GM12878 (cell line): ENCODE results near the gene PCSK5. TPM values are rescaled to one million over a fixed set of nuclear protein-coding genes. Genes with fewer than 3 reads are reported as not detected.

ENCODE experiments used
- ATAC-seq: fragments of 200-7000 bp; cut with Tn5 transposase; 3 replicates; pipeline ENCODE4 v1.9.1; 2020; ENCODE audit warnings: mild to moderate bottlenecking, moderate library complexity
- BruUV-seq: library from RNA; stranded (reverse); fragments of 400-500 nt; replicated peaks from 2 replicates; lab custom pipeline; 2021; lab: Mats Ljungman, UMichigan
- CTCF ChIA-PET: fragments of 300-600 bp; sonication (Branson Sonifier 250); formaldehyde crosslinking; extraction: SDS; loops from one replicate; lab custom pipeline; 2021; ENCODE audit warnings: inconsistent platforms; lab: Yijun Ruan, JAX
- POLR2A ChIA-PET: fragments of 350-600 bp; formaldehyde crosslinking; extraction: SDS; loops from one replicate; lab custom pipeline; 2021; ENCODE audit warnings: inconsistent platforms; lab: Charles Lee
- RAD21 ChIA-PET: fragments of 300-600 bp; sonication (Branson Sonifier 250); formaldehyde crosslinking; loops from one replicate; lab custom pipeline; 2023; ENCODE audit warnings: antibody characterized with exemption; ENCODE audit not compliant: unreplicated experiment; lab: Charles Lee
- SMC1A ChIA-PET: fragments of 300-600 bp; sonication (Branson Sonifier 250); formaldehyde crosslinking; loops from one replicate; lab custom pipeline; 2023; ENCODE audit not compliant: unreplicated experiment, uncharacterized antibody; lab: Charles Lee
- DNase-seq: peaks from one replicate; pipeline ENCODE4 v3.0.0-alpha.2; 2011; ENCODE audit warnings: low read depth, low spot score
- FAIRE-seq: peaks from 3 replicates; lab custom pipeline; 2011; peaks lifted over from hg19 to GRCh38; lab: Jason Lieb, UNC
- H2AFZ ChIP-seq: 2 replicates; pipeline ENCODE4 v1.6.0; 2011; ENCODE audit warnings: low read depth, low read length, control low read depth; ENCODE audit not compliant: control insufficient read depth
- H3K27ac ChIP-seq: 2 replicates; pipeline ENCODE4 v1.5.1; 2011; ENCODE audit warnings: control low read depth; ENCODE audit not compliant: control insufficient read depth, insufficient read depth
- H3K27me3 ChIP-seq, 2 experiments: replicated peaks in 1 of 2; 2 replicates each; pipeline versions ENCODE4 v1.6.0 to v1.6.1; 2011; ENCODE audit warnings: low read length in 1 of 2; ENCODE audit not compliant: control insufficient read depth in 2 of 2, insufficient read depth in 2 of 2
- H3K36me3 ChIP-seq, 2 experiments: 2 replicates each; pipeline ENCODE4 v1.5.1; 2011; ENCODE audit warnings: low read length in 1 of 2; ENCODE audit not compliant: control insufficient read depth in 2 of 2, insufficient read depth in 2 of 2
- H3K4me1 ChIP-seq: 2 replicates; pipeline ENCODE4 v1.6.1; 2011; ENCODE audit warnings: mild to moderate bottlenecking, low read length, moderate library complexity, mixed read lengths; ENCODE audit not compliant: control insufficient read depth, insufficient read depth
- H3K4me2 ChIP-seq: 2 replicates; pipeline ENCODE4 v1.6.0; 2011; ENCODE audit warnings: control low read depth; ENCODE audit not compliant: control insufficient read depth, insufficient read depth
- H3K4me3 ChIP-seq: fragments of 200-600 bp; sonication (generic); 2 replicates; pipeline ENCODE4 v1.5.1; 2016
- H3K79me2 ChIP-seq: 2 replicates; pipeline ENCODE4 v1.6.0; 2011; ENCODE audit warnings: low read length; ENCODE audit not compliant: control insufficient read depth, insufficient read depth
- H3K9ac ChIP-seq: 2 replicates; pipeline ENCODE4 v1.8.0; 2011; ENCODE audit warnings: low read length, control low read depth, mixed read lengths; ENCODE audit not compliant: control insufficient read depth, insufficient read depth
- H3K9me3 ChIP-seq: replicated peaks from 3 replicates; pipeline ENCODE4 v1.5.1; 2011; ENCODE audit warnings: mild to moderate bottlenecking, low read length; ENCODE audit not compliant: control insufficient read depth, insufficient read depth
- H4K20me1 ChIP-seq: 2 replicates; pipeline ENCODE4 v1.6.0; 2011; ENCODE audit not compliant: control insufficient read depth, insufficient read depth
- EED ChIP-seq: sonication (generic); IDR thresholded peaks from 2 replicates; pipeline ENCODE4 v1.6.1; 2016; ENCODE audit warnings: antibody characterized with exemption, low read depth
- EP300 ChIP-seq, 2 experiments: fragments of 150-350 bp in 1 of 2; IDR thresholded peaks; 2 replicates each; pipeline ENCODE4 v1.6.1; 2011 to 2012; ENCODE audit warnings: low read depth in 2 of 2, low read length in 2 of 2, borderline replicate concordance in 1 of 2, improper control_type of control experiment in 1 of 2, inconsistent platforms in 1 of 2; ENCODE audit not compliant: control insufficient read depth in 1 of 2
- PKNOX1 ChIP-seq: fragments of 450-650 bp; IDR thresholded peaks from 2 replicates; pipeline ENCODE4 v1.6.1; 2016; ENCODE audit warnings: mild to moderate bottlenecking
- PRDM15 ChIP-seq: fragments of 450-650 bp; formaldehyde crosslinking; IDR thresholded peaks from 2 replicates; pipeline ENCODE4 v1.4.0; 2020; ENCODE audit warnings: mild to moderate bottlenecking, moderate library complexity
- REST ChIP-seq: IDR thresholded peaks from 2 replicates; pipeline ENCODE4 v1.6.1; 2012; ENCODE audit warnings: mild to moderate bottlenecking, low read depth, low read length
- RFX5 ChIP-seq: IDR thresholded peaks from 2 replicates; pipeline ENCODE4 v1.6.1; 2011; ENCODE audit warnings: low read depth, low read length, improper control_type of control experiment
- SMAD1 ChIP-seq: fragments of 450-650 bp; IDR thresholded peaks from 2 replicates; pipeline ENCODE4 v1.6.1; 2018; ENCODE audit warnings: mild to moderate bottlenecking, low read depth; ENCODE audit not compliant: partially characterized antibody
- SMC3 ChIP-seq: IDR thresholded peaks from 2 replicates; pipeline ENCODE4 v1.6.1; 2011; ENCODE audit warnings: low read length, improper control_type of control experiment, borderline replicate concordance
- TCF12 ChIP-seq: IDR thresholded peaks from 2 replicates; pipeline ENCODE4 v1.6.1; 2011; ENCODE audit warnings: low read depth, mild to moderate bottlenecking, low read length
- ZNF384 ChIP-seq: IDR thresholded peaks from 2 replicates; pipeline ENCODE4 v1.6.1; 2012; ENCODE audit warnings: low read depth, mild to moderate bottlenecking, low read length, improper control_type of control experiment, borderline replicate concordance
- WGBS: methylation state at CpG from one replicate; pipeline ENCODE4 v1.1.6; 2016; ENCODE audit warnings: low lambda C conversion rate; ENCODE audit not compliant: insufficient replicate concordance, insufficient coverage; ENCODE audit errors: missing lambda C conversion rate; 5-methylcytosine and 5-hydroxymethylcytosine counted together
- in situ Hi-C: fragments of 300-500 bp; cut with MboI; formaldehyde crosslinking; loops from 9 replicates; pipeline ENCODE4 v1.14.3; 2018; ENCODE audit warnings: mixed read lengths
- intact Hi-C: fragments of 100-400 bp; cut with micrococcal nuclease; formaldehyde crosslinking; loops from one replicate; pipeline ENCODE4 v1.14.2; 2022; ENCODE audit not compliant: unreplicated experiment
- polyA plus RNA-seq, 11 experiments: library from polyadenylated mRNA; depleted of rRNA in 4 of 11; unstranded in 6 of 11; stranded (reverse) in 5 of 11; fragments of >200 nt; fragmentation: Nextera tagmentation in 4 of 11; fragmentation: Illumina TruSeq in 1 of 11; extraction: Ambion mirVana in 4 of 11; extraction: Trizol in 1 of 11; gene quantifications; 1 replicate in 1 of 11; 2 replicates in 10 of 11; pipeline versions ENCODE4 v1.2.1 to v1.2.3, GENCODE V29; 2011 to 2016; ENCODE audit warnings: inconsistent platforms in 2 of 11, missing spikeins in 2 of 11, low read depth in 1 of 11
- total RNA-seq, 4 experiments: library from RNA; depleted of rRNA in 3 of 4; stranded (reverse); fragments of >200 nt in 3 of 4; fragmentation: Illumina TruSeq in 1 of 4; extraction: Trizol in 1 of 4; gene quantifications; 2 replicates each; pipeline versions ENCODE4 v1.2.1 to v1.2.3, GENCODE V29; 2013 to 2021

Gene PCSK5
- total and polyA plus RNA-seq, 10 of the 15 experiments (the other 5 are each of a cell fraction or from before 2014, with no cell fraction given) = 0.01 to 0.13 (median 0.04) TPM; not detected in 3

- TF ChIP-seq PRDM15 (CRISPR knock-in tag) (no peak), EED (no peak), SMC3 (no peak), SMAD1 (no peak)
- TF ChIP-seq, all 136 proteins: peak for 0
Observed at GRCh38 chr9:76349865-76350264, 459.4 kb downstream of the PCSK5 start (continued).

GRCh38 chr9:76351006-76351405, 460.5 kb downstream of the PCSK5 start:
- Histone ChIP-seq H3K4me3 (no peak overlapping the region), H4K20me1 (no peaks in the 10 kb centered on the region), H2AFZ (no peak overlapping the region), H3K27ac (no peak overlapping the region), H3K9me3 (no peaks in the 10 kb centered on the region), H3K4me2 (no peak overlapping the region), H3K27me3 (peaks cover 0 to 1% of the 10 kb centered on the region in 2 experiments; a peak in 1 of 4 replicates), H3K79me2 (no peaks in the 10 kb centered on the region), H3K4me1 (no peaks in the 10 kb centered on the region), H3K9ac (no peak overlapping the region), H3K36me3 (no peaks in the 10 kb centered on the region)
- ChIA-PET SMC1A (interaction anchor here (0.6 to 0.7 kb wide), 2 partner anchors 32 to 121 kb away, joined by 3 read pairs; no protein-coding TSS in a partner anchor), RAD21 (no interaction called here), CTCF (no interaction called here), POLR2A (no interaction called here)
- DNase-seq = no peak
- BruUV-seq = no TSS peak
- in situ Hi-C loops (no loop called here), intact Hi-C loops (no loop called here)
- WGBS = 3% methylated on average over 3 of the region's 3 CpGs
- no peak for ATAC-seq
- no peak for FAIRE-seq
- TF ChIP-seq PKNOX1 = no peak
- no peak for TF ChIP-seq EP300 (IDR thresholded peaks at IDR 0.05; ENCODE audit: borderline replicate concordance in 1 of 2, control insufficient read depth in 1 of 2, low read depth in 2 of 2, low read length in 2 of 2)
- no peak for TF ChIP-seq RFX5
- TF ChIP-seq TCF12 = no peak
- TF ChIP-seq REST = no peak
- no peak for TF ChIP-seq ZNF384
